HepG2 (cell line): ENCODE results near the gene SIMC1. TPM values are rescaled to one million over a fixed set of nuclear protein-coding genes. Genes with fewer than 3 reads are reported as not detected.

Source experiments
- ATAC-seq: fragments of 200-7000 bp; cut with Tn5 transposase; 3 replicates; pipeline ENCODE4 v1.9.1; 2020; ENCODE audit warnings: mild to moderate bottlenecking, moderate library complexity
- BruUV-seq: library from RNA; stranded (reverse); fragments of 400-500 nt; replicated peaks from 2 replicates; lab custom pipeline; 2021; lab: Mats Ljungman, UMichigan
- CTCF ChIA-PET: fragments of 300-600 bp; formaldehyde crosslinking; extraction: SDS; loops from one replicate; lab custom pipeline; 2021; ENCODE audit warnings: low total read pairs, inconsistent platforms, low intra/inter-chr PET ratio; lab: Yijun Ruan, JAX
- POLR2A ChIA-PET: fragments of 350-600 bp; sonication (Branson Sonifier 250); formaldehyde crosslinking; loops from one replicate; lab custom pipeline; 2020; ENCODE audit warnings: antibody characterized with exemption, inconsistent platforms; lab: Yijun Ruan, JAX
- DNase-seq: peaks from one replicate; pipeline ENCODE4 v3.0.0-alpha.2; 2015; ENCODE audit warnings: low spot score
- FAIRE-seq: peaks from 3 replicates; lab custom pipeline; 2011; peaks lifted over from hg19 to GRCh38; lab: Jason Lieb, UNC
- H2AFZ ChIP-seq: one replicate; pipeline ENCODE4 v1.6.1; 2011; ENCODE audit warnings: low read length, inconsistent platforms
- H3K27ac ChIP-seq: fragments of 300-600 bp; 3 replicates; pipeline ENCODE4 v1.8.0; 2011; ENCODE audit warnings: mixed run types, mild to moderate bottlenecking, mixed read lengths, low read length, inconsistent platforms; ENCODE audit not compliant: insufficient read depth; ENCODE audit errors: extremely low read length
- H3K27me3 ChIP-seq, 2 experiments: fragments of 200-600 bp in 1 of 2; 2 replicates in 1 of 2; 3 replicates in 1 of 2; pipeline versions ENCODE4 v1.6.0 to v1.8.0; 2011; ENCODE audit warnings: low read length in 2 of 2, mild to moderate bottlenecking in 2 of 2, moderate library complexity in 2 of 2, inconsistent platforms in 1 of 2; ENCODE audit not compliant: insufficient read depth in 2 of 2, control insufficient read depth in 1 of 2
- H3K36me3 ChIP-seq, 2 experiments: fragments of 200-600 bp in 1 of 2; replicated peaks in 1 of 2; 2 replicates in 1 of 2; 3 replicates in 1 of 2; pipeline versions ENCODE4 v1.5.1 to v1.8.0; 2011; ENCODE audit warnings: low read length in 2 of 2, inconsistent platforms in 1 of 2; ENCODE audit not compliant: insufficient read depth in 2 of 2, control insufficient read depth in 1 of 2
- H3K4me1 ChIP-seq: 2 replicates; pipeline ENCODE4 v1.5.1; 2012; ENCODE audit warnings: low read length, inconsistent platforms; ENCODE audit not compliant: insufficient read depth
- H3K4me2 ChIP-seq: 2 replicates; pipeline ENCODE4 v1.6.0; 2011; ENCODE audit warnings: low read depth, low read length, inconsistent platforms
- H3K4me3 ChIP-seq, 3 experiments: fragments of 200-600 bp in 1 of 3; sonication (generic), shearing (Covaris generic) in 1 of 3; replicated peaks in 1 of 3; 2 replicates each; pipeline ENCODE4 v1.5.1; 2011 to 2016; ENCODE audit warnings: low read length in 3 of 3, inconsistent platforms in 2 of 3, low read depth in 2 of 3, mild to moderate bottlenecking in 2 of 3, control low read depth in 1 of 3, mixed read lengths in 1 of 3; ENCODE audit not compliant: insufficient read depth in 1 of 3
- H3K79me2 ChIP-seq: one replicate; pipeline ENCODE4 v1.6.1; 2011; ENCODE audit warnings: low read length, inconsistent platforms; ENCODE audit not compliant: insufficient read depth
- H3K9ac ChIP-seq: 2 replicates; pipeline ENCODE4 v1.6.0; 2011; ENCODE audit warnings: mild to moderate bottlenecking, low read depth, low read length, inconsistent platforms; ENCODE audit not compliant: insufficient read depth
- H3K9me3 ChIP-seq: 2 replicates; pipeline ENCODE4 v1.5.1; 2012; ENCODE audit warnings: mild to moderate bottlenecking, low read length
- H4K20me1 ChIP-seq: 2 replicates; pipeline ENCODE4 v1.6.0; 2011; ENCODE audit warnings: inconsistent platforms, mild to moderate bottlenecking, low read length, moderate library complexity; ENCODE audit not compliant: insufficient read depth
- ATRX ChIP-seq: sonication (generic); formaldehyde crosslinking; IDR thresholded peaks from 2 replicates; pipeline ENCODE4 v1.4.0; 2020; ENCODE audit warnings: missing genetic modification reagents, borderline replicate concordance
- CHD4 ChIP-seq: fragments of 200-600 bp; sonication (generic); IDR thresholded peaks from 2 replicates; pipeline ENCODE4 v1.7.0; 2017; ENCODE audit warnings: mild to moderate bottlenecking, low read length, borderline replicate concordance
- EP300 ChIP-seq, 3 experiments: sonication (generic) in 1 of 3; formaldehyde crosslinking in 1 of 3; IDR thresholded peaks; 2 replicates each; pipeline versions ENCODE4 v1.5.1 to v1.6.1; 2011 to 2020; ENCODE audit warnings: low read depth in 2 of 3, low read length in 2 of 3, borderline replicate concordance in 1 of 3, improper control_type of control experiment in 1 of 3, mild to moderate bottlenecking in 1 of 3, missing genetic modification reagents in 1 of 3, moderate library complexity in 1 of 3
- HNF4A ChIP-seq: sonication (generic); formaldehyde crosslinking; IDR thresholded peaks from 2 replicates; pipeline ENCODE4 v1.4.0; 2020; ENCODE audit warnings: missing genetic modification reagents
- THAP11 ChIP-seq: IDR thresholded peaks from 2 replicates; pipeline ENCODE4 v1.6.1; 2016; ENCODE audit warnings: missing biosample characterization, missing genetic modification reagents
- U2AF2 ChIP-seq: fragments of 200-400 bp; formaldehyde crosslinking; IDR thresholded peaks from 2 replicates; pipeline ENCODE4 v1.6.1; 2017; ENCODE audit warnings: low read depth, mild to moderate bottlenecking, low read length
- ZNF121 ChIP-seq: sonication (generic); formaldehyde crosslinking; IDR thresholded peaks from 2 replicates; pipeline ENCODE4 v1.5.0; 2020; ENCODE audit warnings: mild to moderate bottlenecking, missing genetic modification reagents
- ZNF629 ChIP-seq: sonication (generic); formaldehyde crosslinking; conservative IDR thresholded peaks from 2 replicates; pipeline ENCODE4 v1.5.0; 2020; ENCODE audit warnings: missing genetic modification reagents
- ZNF782 ChIP-seq: sonication (generic); formaldehyde crosslinking; IDR thresholded peaks from 2 replicates; pipeline ENCODE4 v1.4.0; 2020; ENCODE audit warnings: missing genetic modification reagents, mild to moderate bottlenecking, borderline replicate concordance
- WGBS: methylation state at CpG from one replicate; pipeline ENCODE4 v1.1.6; 2017; ENCODE audit warnings: low lambda C conversion rate; 5-methylcytosine and 5-hydroxymethylcytosine counted together
- in situ Hi-C: cut with HindIII; loops from 2 replicates; pipeline ENCODE4 v1.10.0; 2017; ENCODE audit warnings: low pct_unique_long_range_greater_than_20kb; ENCODE audit not compliant: extremely low pct_ligation_motif_present
- intact Hi-C: fragments of 100-400 bp; cut with micrococcal nuclease; formaldehyde crosslinking; loops from one replicate; pipeline ENCODE4 v1.10.0; 2022; ENCODE audit not compliant: unreplicated experiment
- polyA plus RNA-seq, 8 experiments: library from polyadenylated mRNA; depleted of rRNA in 3 of 8; stranded (reverse) in 7 of 8; unstranded in 1 of 8; fragments of >200 nt; fragmentation: Illumina TruSeq in 4 of 8; extraction: Trizol in 4 of 8; gene quantifications; 2 replicates each; pipeline versions ENCODE4 v1.2.1 to v1.2.3, GENCODE V29; 2011 to 2016; ENCODE audit warnings: low read depth in 4 of 8, missing spikeins in 1 of 8, mixed read lengths in 1 of 8; ENCODE audit not compliant: insufficient read depth in 1 of 8
- total RNA-seq, 5 experiments: library from RNA; depleted of rRNA; stranded (reverse); fragments of >200 nt; fragmentation: Illumina TruSeq; extraction: Trizol; gene quantifications; 2 replicates each; pipeline ENCODE4 v1.2.3, GENCODE V29; 2016; ENCODE audit warnings: low read depth in 1 of 5
- TF ChIP-seq, protein P1 (sequence below): sonication (generic); formaldehyde crosslinking; IDR thresholded peaks from 2 replicates; pipeline ENCODE4 v1.4.0; 2020; ENCODE audit warnings: low read depth, mild to moderate bottlenecking, missing genetic modification reagents
- TF ChIP-seq, protein P2 (sequence below): sonication (generic); formaldehyde crosslinking; IDR thresholded peaks from 2 replicates; pipeline ENCODE4 v1.5.0; 2020; ENCODE audit warnings: mild to moderate bottlenecking, missing genetic modification reagents

Gene SIMC1
- total and polyA plus RNA-seq, 2 of the 13 experiments (the other 11 are each of a cell fraction or from before 2014, with no cell fraction given) = 5.4 to 6.8 TPM

DNA sequence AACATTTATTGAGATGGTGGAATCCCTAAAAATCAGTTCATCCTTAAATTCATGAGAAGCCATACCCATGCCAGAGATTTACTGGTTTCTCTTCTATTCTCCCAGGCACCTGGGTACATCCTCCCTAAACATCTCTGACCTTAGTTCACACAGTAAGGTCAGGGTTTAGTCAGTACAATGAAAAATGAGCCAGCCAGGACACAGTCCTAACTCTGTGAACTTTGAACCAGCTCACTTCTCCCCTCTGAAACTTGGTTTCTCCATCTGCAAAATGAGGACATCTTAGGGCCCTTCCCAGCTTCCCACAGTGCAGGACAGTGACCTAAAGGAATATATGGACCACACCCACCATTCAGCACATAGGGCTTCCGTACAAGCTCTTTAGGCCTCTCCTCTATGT is 148.3 kb downstream of the SIMC1 start (continued):
- TF ChIP-seq, protein P1, sequence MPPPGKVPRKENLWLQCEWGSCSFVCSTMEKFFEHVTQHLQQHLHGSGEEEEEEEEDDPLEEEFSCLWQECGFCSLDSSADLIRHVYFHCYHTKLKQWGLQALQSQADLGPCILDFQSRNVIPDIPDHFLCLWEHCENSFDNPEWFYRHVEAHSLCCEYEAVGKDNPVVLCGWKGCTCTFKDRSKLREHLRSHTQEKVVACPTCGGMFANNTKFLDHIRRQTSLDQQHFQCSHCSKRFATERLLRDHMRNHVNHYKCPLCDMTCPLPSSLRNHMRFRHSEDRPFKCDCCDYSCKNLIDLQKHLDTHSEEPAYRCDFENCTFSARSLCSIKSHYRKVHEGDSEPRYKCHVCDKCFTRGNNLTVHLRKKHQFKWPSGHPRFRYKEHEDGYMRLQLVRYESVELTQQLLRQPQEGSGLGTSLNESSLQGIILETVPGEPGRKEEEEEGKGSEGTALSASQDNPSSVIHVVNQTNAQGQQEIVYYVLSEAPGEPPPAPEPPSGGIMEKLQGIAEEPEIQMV (CRISPR knock-in tag) = no peak
- TF ChIP-seq THAP11 (CRISPR knock-in tag) (peak; percentile 50; the same call in 1 of the 2 replicates), HNF4A (CRISPR knock-in tag) (peak; percentile 69)
- TF ChIP-seq, all 625 proteins: peak for 6

DNA sequence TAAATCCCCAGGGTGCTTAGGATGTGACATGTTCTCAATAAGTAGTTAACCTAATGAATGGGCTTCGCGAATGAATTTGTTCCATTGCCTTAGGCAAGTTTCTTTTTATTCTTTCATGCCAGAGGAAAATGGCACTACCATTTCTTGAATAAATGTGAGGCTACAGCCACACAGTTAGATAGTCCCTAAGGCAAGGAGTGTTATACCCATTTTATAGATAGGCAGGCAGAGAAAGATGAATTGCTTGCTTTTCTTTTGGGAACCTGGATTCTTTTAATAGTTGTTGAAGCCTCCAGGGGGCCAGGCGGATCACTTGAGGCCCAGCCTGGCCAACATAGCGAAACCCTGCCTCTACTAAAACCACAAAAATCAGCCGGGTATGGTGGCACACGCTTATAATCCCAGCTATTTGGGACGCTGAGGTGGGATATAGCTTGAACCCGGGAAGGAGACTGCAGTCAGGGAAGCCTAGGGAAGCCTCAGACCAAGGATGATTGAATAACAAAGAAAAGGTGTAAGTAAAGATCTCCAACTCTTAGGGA is 149.2 kb downstream of the SIMC1 start:
- Histone ChIP-seq H3K9ac (peak overlapping the region; percentile 97), H4K20me1 (peaks cover 11% of the 10 kb centered on the region; the same call in 1 of the 2 replicates), H3K4me3 (peak overlapping the region; percentile 71 to 93 (median 92)), H3K27ac (peak overlapping the region; percentile 99), H3K9me3 (no peaks in the 10 kb centered on the region), H3K79me2 (peaks cover 42% of the 10 kb centered on the region), H2AFZ (no peak overlapping the region), H3K4me2 (peak overlapping the region; percentile 89), H3K36me3 (peaks cover 13 to 45% of the 10 kb centered on the region in 2 experiments), H3K27me3 (no peaks in the 10 kb centered on the region; a peak in 1 of 5 replicates), H3K4me1 (peaks cover 31% of the 10 kb centered on the region)
- FAIRE-seq = no peak
- DNase-seq = no peak
- intact Hi-C loops (no loop called here), in situ Hi-C loops (no loop called here)
- ChIA-PET CTCF (no interaction called here), POLR2A (interaction anchor here (1.0 to 2.3 kb wide), 5 partner anchors 26 to 156 kb away, joined by 3 to 31 read pairs (median 4); partner anchors contain the start of genes KIAA1191 and RNF44)
- no peak for TF ChIP-seq ZNF782 (CRISPR knock-in tag)
- no peak for TF ChIP-seq U2AF2
- TF ChIP-seq ZNF629 (CRISPR knock-in tag) = peak; percentile 90
- TF ChIP-seq, protein P2, sequence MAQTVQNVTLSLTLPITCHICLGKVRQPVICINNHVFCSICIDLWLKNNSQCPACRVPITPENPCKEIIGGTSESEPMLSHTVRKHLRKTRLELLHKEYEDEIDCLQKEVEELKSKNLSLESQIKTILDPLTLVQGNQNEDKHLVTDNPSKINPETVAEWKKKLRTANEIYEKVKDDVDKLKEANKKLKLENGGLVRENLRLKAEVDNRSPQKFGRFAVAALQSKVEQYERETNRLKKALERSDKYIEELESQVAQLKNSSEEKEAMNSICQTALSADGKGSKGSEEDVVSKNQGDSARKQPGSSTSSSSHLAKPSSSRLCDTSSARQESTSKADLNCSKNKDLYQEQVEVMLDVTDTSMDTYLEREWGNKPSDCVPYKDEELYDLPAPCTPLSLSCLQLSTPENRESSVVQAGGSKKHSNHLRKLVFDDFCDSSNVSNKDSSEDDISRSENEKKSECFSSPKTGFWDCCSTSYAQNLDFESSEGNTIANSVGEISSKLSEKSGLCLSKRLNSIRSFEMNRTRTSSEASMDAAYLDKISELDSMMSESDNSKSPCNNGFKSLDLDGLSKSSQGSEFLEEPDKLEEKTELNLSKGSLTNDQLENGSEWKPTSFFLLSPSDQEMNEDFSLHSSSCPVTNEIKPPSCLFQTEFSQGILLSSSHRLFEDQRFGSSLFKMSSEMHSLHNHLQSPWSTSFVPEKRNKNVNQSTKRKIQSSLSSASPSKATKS (CRISPR knock-in tag) = no peak
- 0 out of 2 replicates have a peak, but pooled peaks have one; percentile 15 for TF ChIP-seq CHD4
- peak; percentile 69 for TF ChIP-seq ZNF121
- TF ChIP-seq EP300 (IDR thresholded peaks at IDR 0.05; ENCODE audit: low read depth in 2 of 2, low read length in 2 of 2) = no peak
- no peak for TF ChIP-seq EP300 (CRISPR knock-in tag; IDR thresholded peaks at IDR 0.05; ENCODE audit: borderline replicate concordance)
- no peak for TF ChIP-seq ATRX (CRISPR knock-in tag)
- no peak for ATAC-seq
- WGBS = 29% methylated on average over 8 of the region's 8 CpGs
- no TSS peak for BruUV-seq
